PC-3 (cell line): Measurements from ENCODE around the gene TLR5. TPM values are rescaled to one million over a fixed set of nuclear protein-coding genes. Genes with fewer than 3 reads are reported as not detected.

Experiments
- ATAC-seq: fragments of 200-7000 bp; cut with Tn5 transposase; 2 replicates; pipeline ENCODE4 v1.9.1; 2020; ENCODE audit warnings: mild to moderate bottlenecking, moderate library complexity
- BruUV-seq: library from RNA; stranded (reverse); fragments of 400-500 nt; replicated peaks from 2 replicates; lab custom pipeline; 2021; lab: Mats Ljungman, UMichigan
- CTCF ChIA-PET: fragments of 300-600 bp; sonication (Branson Sonifier 250); formaldehyde crosslinking; loops from one replicate; lab custom pipeline; 2022; ENCODE audit warnings: antibody characterized with exemption; lab: Charles Lee
- POLR2A ChIA-PET: fragments of 300-600 bp; sonication (Branson Sonifier 250); formaldehyde crosslinking; loops from one replicate; lab custom pipeline; 2022; ENCODE audit warnings: antibody characterized with exemption; ENCODE audit not compliant: unreplicated experiment; lab: Charles Lee
- DNase-seq: peaks from one replicate; pipeline ENCODE4 v3.0.0-alpha.2; 2015
- H2AFZ ChIP-seq: fragments of 300-600 bp; sonication (generic); 2 replicates; pipeline ENCODE4 v1.6.0; 2016; ENCODE audit warnings: antibody characterized with exemption, low read length
- H3F3A ChIP-seq: fragments of 300-600 bp; sonication (generic); one replicate; pipeline ENCODE4 v1.6.0; 2017; ENCODE audit warnings: antibody characterized with exemption, low read length, control low read depth, mild to moderate bottlenecking; ENCODE audit not compliant: unreplicated experiment
- H3K27ac ChIP-seq: fragments of 300-600 bp; sonication (generic); 2 replicates; pipeline ENCODE4 v1.5.1; 2016; ENCODE audit warnings: mild to moderate bottlenecking, low read length
- H3K27me3 ChIP-seq: fragments of 300-600 bp; sonication (generic); 2 replicates; pipeline ENCODE4 v1.6.1; 2016; ENCODE audit warnings: low read length, mixed read lengths
- H3K36me3 ChIP-seq: fragments of 300-600 bp; sonication (generic); 2 replicates; pipeline ENCODE4 v1.6.1; 2016; ENCODE audit warnings: low read depth, mixed run types, low read length, mixed read lengths
- H3K4me1 ChIP-seq: fragments of 300-600 bp; sonication (generic); 2 replicates; pipeline ENCODE4 v1.5.1; 2016; ENCODE audit warnings: low read length; ENCODE audit not compliant: insufficient read depth
- H3K4me2 ChIP-seq: fragments of 300-600 bp; sonication (generic); 2 replicates; pipeline ENCODE4 v1.6.0; 2016; ENCODE audit warnings: low read length
- H3K4me3 ChIP-seq: fragments of 300-600 bp; sonication (generic); 2 replicates; pipeline ENCODE4 v1.5.1; 2016; ENCODE audit warnings: mild to moderate bottlenecking, low read length, mixed read lengths
- H3K79me2 ChIP-seq: fragments of 300-600 bp; sonication (generic); 2 replicates; pipeline ENCODE4 v1.6.1; 2017; ENCODE audit warnings: low read length, mixed read lengths
- H3K9ac ChIP-seq: fragments of 300-600 bp; sonication (generic); 2 replicates; pipeline ENCODE4 v1.6.0; 2016; ENCODE audit warnings: mild to moderate bottlenecking, low read length
- H3K9me2 ChIP-seq: fragments of 300-600 bp; sonication (generic); replicated peaks from 2 replicates; pipeline ENCODE4 v1.6.1; 2016; ENCODE audit warnings: mixed run types, low read length, mixed read lengths
- H3K9me3 ChIP-seq: fragments of 300-600 bp; sonication (generic); 2 replicates; pipeline ENCODE4 v1.6.1; 2016; ENCODE audit warnings: low read length, mixed read lengths
- H4K20me1 ChIP-seq: fragments of 300-600 bp; sonication (generic); 2 replicates; pipeline ENCODE4 v1.6.1; 2016; ENCODE audit warnings: low read length, mixed read lengths
- EZH2 ChIP-seq: fragments of 300-600 bp; sonication (generic); IDR thresholded peaks from one replicate; pipeline ENCODE4 v1.6.1; 2017; ENCODE audit warnings: antibody characterized with exemption, mild to moderate bottlenecking, low read length; ENCODE audit not compliant: unreplicated experiment
- EZH2phosphoT487 ChIP-seq: fragments of 300-600 bp; sonication (generic); IDR thresholded peaks from 2 replicates; pipeline ENCODE4 v1.6.1; 2018; ENCODE audit warnings: mild to moderate bottlenecking, antibody characterized with exemption, low read length, borderline replicate concordance
- intact Hi-C: fragments of 100-400 bp; cut with micrococcal nuclease; formaldehyde crosslinking; loops from 2 replicates; pipeline ENCODE4 v1.9.0; 2023
- total RNA-seq: library from RNA; depleted of rRNA; stranded (reverse); fragments of >200 nt; gene quantifications from 2 replicates; pipeline ENCODE4 v1.2.3, GENCODE V29; 2014
- TF ChIP-seq, protein P1 (sequence below): fragments of 300-600 bp; sonication (generic); conservative IDR thresholded peaks from 2 replicates; pipeline ENCODE4 v1.5.1; 2017; ENCODE audit warnings: antibody characterized with exemption, low read depth, mild to moderate bottlenecking, low read length

TLR5 gene
- total RNA-seq, 1 experiment from 2014 or later, result 1.2 TPM

DNA sequence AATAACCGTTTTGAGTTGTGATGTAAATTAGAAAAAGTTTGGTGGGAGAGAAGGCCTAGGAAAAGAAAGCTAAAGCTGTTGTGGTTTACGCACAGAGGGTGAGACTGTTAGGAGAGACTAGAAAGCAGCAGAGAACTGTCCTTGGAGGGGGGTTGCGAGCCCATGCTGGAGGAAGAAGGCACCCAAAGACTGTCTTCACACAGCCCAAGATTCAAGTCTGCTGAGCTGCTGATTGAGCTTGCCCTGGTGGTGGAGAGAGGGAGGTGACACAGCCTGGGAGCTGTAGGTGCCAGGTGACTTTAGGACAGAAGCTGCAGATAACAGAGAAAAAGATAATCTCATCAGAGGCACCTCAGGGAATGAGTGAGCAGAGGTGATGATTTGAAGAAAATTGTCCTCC lies 18.3 kb upstream of the TLR5 start:
- POLR2A ChIA-PET, result no interaction called here
- H3K4me2 ChIP-seq, result no peak overlapping the region
- H2AFZ ChIP-seq, result no peak overlapping the region
- H4K20me1 ChIP-seq, result no peaks in the 10 kb centered on the region
- H3K4me3 ChIP-seq, result no peak overlapping the region
- DNase-seq (no peak), ATAC-seq (no peak; the same call in 1 of the 2 replicates)
- TF ChIP-seq EZH2phosphoT487, result no peak
- intact Hi-C loops, result no loop called here
- BruUV-seq, result no TSS peak
- H3K9me2 ChIP-seq, result no peaks in the 10 kb centered on the region
- peaks cover 40% of the 10 kb centered on the region for H3K27me3 ChIP-seq
- H3K36me3 ChIP-seq, result no peaks in the 10 kb centered on the region
- no peaks in the 10 kb centered on the region for H3K9me3 ChIP-seq
- no peak overlapping the region for H3K9ac ChIP-seq
- no peak overlapping the region for H3K27ac ChIP-seq
- H3K79me2 ChIP-seq, result no peaks in the 10 kb centered on the region
- no peaks in the 10 kb centered on the region for H3F3A ChIP-seq
- CTCF ChIA-PET, result interaction anchor here (1.0 kb wide), 1 partner anchor 523 kb away, joined by 3 read pairs; no protein-coding TSS in a partner anchor
- peaks cover 3% of the 10 kb centered on the region; the same call in 1 of the 2 replicates for H3K4me1 ChIP-seq

DNA sequence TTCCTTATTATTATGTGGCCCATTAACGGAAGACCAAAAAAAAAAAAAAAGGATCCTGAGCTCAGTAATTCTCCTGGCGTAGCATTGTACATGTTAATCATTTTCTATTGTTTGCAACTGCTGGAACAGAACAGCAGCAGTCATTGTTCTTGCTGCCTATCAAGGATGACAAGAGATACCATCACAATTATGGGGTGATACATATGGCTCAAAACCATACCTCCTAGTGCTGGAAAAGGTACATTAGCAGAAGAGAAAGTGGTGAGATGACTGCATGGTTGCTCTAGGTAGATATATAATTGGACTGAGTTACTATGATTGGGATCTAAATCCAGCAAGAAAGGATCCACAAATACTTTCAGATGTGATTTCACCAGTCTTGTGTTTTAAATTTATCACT lies 13.3 kb upstream of the TLR5 start:
- no peaks in the 10 kb centered on the region for H3K36me3 ChIP-seq
- intact Hi-C loops, result no loop called here
- ATAC-seq, result no peak
- H3K27me3 ChIP-seq, result peaks cover 33% of the 10 kb centered on the region
- H3K9me2 ChIP-seq, result no peaks in the 10 kb centered on the region
- CTCF ChIA-PET, result no interaction called here
- DNase-seq, result no peak
- POLR2A ChIA-PET, result no interaction called here
- H3K27ac ChIP-seq, result no peak overlapping the region
- no peak overlapping the region for H3K9ac ChIP-seq
- TF ChIP-seq EZH2 (no peak), EZH2phosphoT487 (no peak)
- TF ChIP-seq, protein P1, sequence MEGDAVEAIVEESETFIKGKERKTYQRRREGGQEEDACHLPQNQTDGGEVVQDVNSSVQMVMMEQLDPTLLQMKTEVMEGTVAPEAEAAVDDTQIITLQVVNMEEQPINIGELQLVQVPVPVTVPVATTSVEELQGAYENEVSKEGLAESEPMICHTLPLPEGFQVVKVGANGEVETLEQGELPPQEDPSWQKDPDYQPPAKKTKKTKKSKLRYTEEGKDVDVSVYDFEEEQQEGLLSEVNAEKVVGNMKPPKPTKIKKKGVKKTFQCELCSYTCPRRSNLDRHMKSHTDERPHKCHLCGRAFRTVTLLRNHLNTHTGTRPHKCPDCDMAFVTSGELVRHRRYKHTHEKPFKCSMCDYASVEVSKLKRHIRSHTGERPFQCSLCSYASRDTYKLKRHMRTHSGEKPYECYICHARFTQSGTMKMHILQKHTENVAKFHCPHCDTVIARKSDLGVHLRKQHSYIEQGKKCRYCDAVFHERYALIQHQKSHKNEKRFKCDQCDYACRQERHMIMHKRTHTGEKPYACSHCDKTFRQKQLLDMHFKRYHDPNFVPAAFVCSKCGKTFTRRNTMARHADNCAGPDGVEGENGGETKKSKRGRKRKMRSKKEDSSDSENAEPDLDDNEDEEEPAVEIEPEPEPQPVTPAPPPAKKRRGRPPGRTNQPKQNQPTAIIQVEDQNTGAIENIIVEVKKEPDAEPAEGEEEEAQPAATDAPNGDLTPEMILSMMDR, result no peak
- no peaks in the 10 kb centered on the region for H3K9me3 ChIP-seq
- H3K79me2 ChIP-seq, result no peaks in the 10 kb centered on the region
- H3K4me2 ChIP-seq, result no peak overlapping the region
- no peak overlapping the region for H3K4me3 ChIP-seq
- H4K20me1 ChIP-seq, result no peaks in the 10 kb centered on the region
- no peak overlapping the region for H2AFZ ChIP-seq
- BruUV-seq, result no TSS peak
- H3K4me1 ChIP-seq, result no peaks in the 10 kb centered on the region
- H3F3A ChIP-seq, result no peaks in the 10 kb centered on the region

DNA sequence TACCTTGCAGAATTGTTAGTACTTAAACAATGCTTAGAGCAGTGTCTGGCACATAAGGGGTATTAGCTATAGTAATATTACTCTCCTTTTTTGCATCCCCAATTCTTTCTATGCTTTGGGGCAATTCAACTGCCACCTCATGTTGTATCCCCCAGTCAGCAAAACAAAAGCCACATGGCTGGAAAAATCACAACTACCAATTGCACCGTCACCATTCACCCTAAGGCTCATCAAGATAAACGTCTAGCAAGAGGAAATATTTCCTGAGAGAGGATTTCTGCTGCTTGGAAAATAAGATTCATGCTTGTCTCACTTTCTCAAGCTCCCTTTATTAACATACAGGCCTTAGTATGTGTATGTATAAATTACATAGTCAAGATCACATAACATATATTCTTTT lies 12.1 kb upstream of the TLR5 start:
- no peaks in the 10 kb centered on the region for H3K4me1 ChIP-seq
- H4K20me1 ChIP-seq, result no peaks in the 10 kb centered on the region
- H3K36me3 ChIP-seq, result no peaks in the 10 kb centered on the region
- no peaks in the 10 kb centered on the region for H3K9me3 ChIP-seq
- intact Hi-C loops, result no loop called here
- H3K9me2 ChIP-seq, result no peaks in the 10 kb centered on the region
- CTCF ChIA-PET, result no interaction called here
- BruUV-seq, result no TSS peak
- H2AFZ ChIP-seq, result no peak overlapping the region
- H3K27me3 ChIP-seq, result peaks cover 32% of the 10 kb centered on the region
- POLR2A ChIA-PET, result no interaction called here
- H3K79me2 ChIP-seq, result no peaks in the 10 kb centered on the region
- H3F3A ChIP-seq, result no peaks in the 10 kb centered on the region
- H3K4me2 ChIP-seq, result no peak overlapping the region
- H3K27ac ChIP-seq, result no peak overlapping the region
- ATAC-seq (no peak), DNase-seq (no peak)
- TF ChIP-seq, protein P1, result no peak
- no peak for TF ChIP-seq EZH2
- no peak for TF ChIP-seq EZH2phosphoT487
- no peak overlapping the region for H3K9ac ChIP-seq
- H3K4me3 ChIP-seq, result no peak overlapping the region
